ACHN (cell line): ENCODE data around the gene CTNNA3.
A peak's percentile ranks its signal among the peaks of the same experiment; 100 is the strongest.

Source experiments
- DNase-seq: peaks from one replicate; pipeline ENCODE4 v3.0.0-alpha.2; 2015
- in situ Hi-C: cut with HindIII; loops from 2 replicates; pipeline ENCODE4 v1.10.0; 2017; ENCODE audit warnings: low sequenced_read_pairs, low pct_ligation_motif_present, low pct_unique_long_range_greater_than_20kb

Gene CTNNA3

DNA sequence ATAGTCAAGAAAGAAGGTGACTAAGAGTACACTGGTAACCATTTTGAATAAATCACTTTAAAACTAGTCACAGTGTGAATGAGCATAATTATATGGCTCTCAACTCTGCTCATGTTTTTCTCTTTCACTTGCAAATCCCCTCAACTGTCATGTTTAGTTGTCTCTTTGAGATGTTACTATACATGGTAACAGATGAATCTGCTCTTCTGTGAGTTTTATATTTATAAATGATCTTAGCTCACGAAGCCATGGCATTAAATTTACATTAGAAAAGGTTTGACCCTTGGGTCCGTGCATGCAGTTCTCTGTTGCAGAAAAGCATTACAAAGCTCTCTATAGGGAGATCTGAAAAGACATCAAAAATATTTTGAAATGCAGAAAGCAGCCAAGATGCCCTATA, 803.1 kb downstream of the CTNNA3 start:
- in situ Hi-C loops, result no loop called here
- no peak for DNase-seq

DNA sequence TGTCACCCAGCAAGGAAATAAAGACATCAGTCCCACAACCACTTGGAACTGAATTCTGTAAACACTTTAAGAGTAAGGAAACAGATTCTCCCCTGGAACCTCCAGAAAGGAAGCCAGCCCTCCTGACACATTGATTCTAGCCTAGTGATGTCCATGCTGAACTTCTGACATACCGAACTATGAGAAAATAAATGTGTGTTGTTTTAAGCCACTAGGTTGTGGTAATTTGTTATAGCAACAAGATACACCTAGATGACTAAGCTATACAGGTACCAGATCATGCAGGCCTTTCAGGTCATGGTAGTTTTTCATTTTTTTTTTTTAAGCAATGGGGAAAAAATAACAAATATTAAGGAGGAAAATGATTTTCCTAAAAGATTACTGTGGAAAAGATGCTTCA, 807.8 kb downstream of the CTNNA3 start:
- DNase-seq, result no peak
- in situ Hi-C loops, result no loop called here

DNA sequence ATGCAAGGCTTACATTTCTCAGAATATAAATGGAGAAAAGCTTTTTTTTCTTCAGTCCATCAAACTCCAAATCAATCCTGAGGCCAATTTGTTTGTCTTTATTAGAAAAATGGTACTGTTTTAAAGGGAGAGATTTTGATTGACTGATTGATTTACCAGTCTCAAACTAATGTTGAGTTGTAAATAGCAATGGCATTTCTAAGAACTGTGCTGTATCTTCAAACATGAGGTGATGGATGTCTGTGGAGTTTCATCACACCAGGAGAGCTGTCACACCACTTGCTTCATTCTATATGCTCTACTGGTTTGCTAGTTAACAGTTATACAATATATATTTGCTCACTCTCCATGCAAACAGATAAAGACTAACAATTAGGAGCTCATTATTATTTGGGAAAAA, 809.1 kb downstream of the CTNNA3 start:
- in situ Hi-C loops, result no loop called here
- DNase-seq, result no peak

- in situ Hi-C loops, result no loop called here
- DNase-seq, result no peak
Observed at GRCh38 chr10:66882271-66882670, 813.7 kb downstream of the CTNNA3 start.

- in situ Hi-C loops, result no loop called here
- no peak for DNase-seq
Observed at GRCh38 chr10:66881814-66882213, 814.2 kb downstream of the CTNNA3 start.

GRCh38 chr10:66880826-66881225, 815.2 kb downstream of the CTNNA3 start:
- DNase-seq, result no peak
- in situ Hi-C loops, result no loop called here

DNA sequence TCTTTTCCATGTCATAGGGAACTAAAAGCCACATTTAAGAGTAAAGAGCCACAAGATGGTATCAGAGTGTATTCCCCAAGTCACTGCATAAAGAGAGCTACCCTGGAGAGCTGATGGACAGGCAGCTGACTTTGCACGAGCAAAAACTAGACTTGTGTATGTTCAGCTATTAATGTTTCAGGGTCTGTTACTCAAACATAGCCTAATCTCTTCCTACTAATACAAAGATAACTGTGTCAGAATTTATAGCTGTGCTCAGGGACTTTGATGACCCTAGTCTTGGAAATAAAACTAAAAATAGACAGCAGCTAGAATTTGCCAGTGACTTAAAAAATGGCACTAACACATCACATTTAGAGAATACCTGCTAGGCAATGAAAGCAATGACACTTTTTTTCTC, 815.7 kb downstream of the CTNNA3 start:
- no peak for DNase-seq
- in situ Hi-C loops, result no loop called here

GRCh38 chr10:66877361-66877760, 818.6 kb downstream of the CTNNA3 start:
- in situ Hi-C loops, result no loop called here
- no peak for DNase-seq

- DNase-seq, result no peak
- in situ Hi-C loops, result no loop called here
Observed at GRCh38 chr10:66869635-66870034, 826.4 kb downstream of the CTNNA3 start.

- in situ Hi-C loops, result no loop called here
- DNase-seq, result no peak
Observed at GRCh38 chr10:66862687-66863258, 833.2 kb downstream of the CTNNA3 start.

DNA sequence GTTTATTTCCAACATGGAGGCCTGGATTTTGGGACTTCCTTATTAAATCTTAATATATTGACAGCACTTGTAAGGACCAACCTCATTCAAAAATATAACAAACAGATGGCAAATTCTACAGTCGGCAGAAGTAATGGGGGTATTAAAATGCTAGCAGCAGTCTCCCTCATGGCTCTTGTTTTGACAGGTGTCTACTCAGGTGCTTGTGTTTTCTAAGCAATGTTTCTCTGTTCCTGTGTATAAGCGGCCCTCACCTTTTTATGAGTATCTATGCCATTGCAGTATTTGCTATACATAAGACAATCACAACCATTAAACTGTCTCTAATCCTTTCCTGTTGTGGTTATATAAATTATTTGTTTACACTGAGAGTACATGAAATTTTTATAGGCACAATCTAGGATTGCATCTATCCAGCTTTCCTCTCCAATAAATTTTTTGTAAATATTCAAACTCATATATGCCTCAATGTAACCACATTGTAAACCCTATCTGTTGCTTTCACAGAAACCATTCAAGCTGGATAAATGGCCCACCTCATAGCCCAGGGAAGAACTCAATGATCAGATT, 835.5 kb downstream of the CTNNA3 start:
- in situ Hi-C loops, result no loop called here
- DNase-seq, result no peak

DNA sequence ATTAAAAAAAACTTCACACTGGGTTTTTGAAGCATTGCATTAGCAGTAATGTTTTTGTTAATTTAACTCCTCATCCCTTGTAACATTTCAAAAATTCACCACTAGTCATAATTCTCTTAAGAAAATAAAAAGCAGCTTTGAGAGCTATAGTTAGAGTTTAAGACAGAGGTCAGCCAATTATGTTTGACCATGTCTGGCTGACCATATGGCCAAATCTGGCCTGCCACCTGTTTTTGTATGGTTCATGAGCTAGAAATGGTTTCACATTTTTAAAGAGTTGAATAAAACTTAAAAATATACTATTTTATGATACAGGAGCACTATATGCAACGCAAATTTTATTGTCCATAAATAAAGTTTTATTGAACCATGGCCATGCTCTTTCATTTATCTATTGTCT, 843.2 kb downstream of the CTNNA3 start:
- no peak for DNase-seq
- in situ Hi-C loops, result no loop called here

GRCh38 chr10:66848856-66849255, 847.1 kb downstream of the CTNNA3 start:
- in situ Hi-C loops, result no loop called here

DNA sequence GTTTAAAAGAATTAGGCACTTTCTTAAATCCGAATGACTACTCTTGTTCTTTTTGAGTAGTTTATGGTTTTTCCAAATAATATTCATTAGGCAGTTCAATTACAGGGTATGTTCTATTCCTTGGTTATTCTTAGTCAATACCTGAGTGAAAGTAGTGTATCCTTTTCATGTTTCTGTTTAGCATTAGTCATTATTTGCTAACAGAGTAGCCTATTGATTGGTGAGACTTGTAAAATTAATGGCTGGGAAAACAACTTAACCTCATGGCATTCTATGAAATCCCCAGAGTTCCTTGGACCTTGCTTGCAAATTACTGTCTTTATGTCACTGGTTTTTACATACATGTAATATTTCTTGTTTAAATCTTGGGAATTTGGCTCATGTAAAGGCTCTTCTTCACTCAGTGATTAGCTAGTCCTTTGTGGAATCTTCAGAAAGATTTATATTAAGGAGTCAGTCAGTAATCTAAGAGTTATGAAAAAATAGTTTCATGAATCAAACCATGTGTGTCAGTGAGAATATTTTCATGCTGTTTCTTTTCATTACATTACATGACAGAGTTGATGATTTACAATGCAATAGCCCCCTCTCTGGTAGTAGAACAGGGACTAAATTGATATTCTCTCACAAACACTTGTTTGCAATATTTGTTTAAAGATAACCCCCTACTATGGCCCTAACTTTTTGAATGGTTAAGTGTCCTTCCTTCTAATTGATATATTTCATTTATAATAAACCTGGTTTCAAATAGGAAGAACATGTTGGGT, 851.6 kb downstream of the CTNNA3 start:
- in situ Hi-C loops, result no loop called here
- DNase-seq, result peak; percentile 33

More at GRCh38 chr10:66848856-66849255, 847.1 kb downstream of the CTNNA3 start:
- no peak for DNase-seq

DNA sequence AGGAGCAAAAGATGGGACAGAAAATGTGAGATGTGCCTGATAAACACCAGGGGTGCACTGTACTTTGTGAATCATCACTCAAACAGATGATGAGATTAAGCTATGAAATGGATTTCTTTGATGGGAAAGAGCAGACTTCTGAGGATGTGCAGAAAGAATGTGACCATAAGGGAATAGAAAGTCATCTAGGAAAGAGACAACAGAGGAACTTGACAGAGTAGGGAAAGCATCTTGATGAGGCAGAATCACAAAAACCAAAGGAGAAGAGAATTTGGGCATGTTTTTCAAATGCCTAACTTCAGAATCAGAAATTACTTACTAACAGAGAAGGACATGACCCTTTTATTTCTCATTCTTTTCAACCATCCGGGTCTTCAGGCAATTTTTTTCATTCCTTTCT, 852.6 kb downstream of the CTNNA3 start:
- no peak for DNase-seq
- in situ Hi-C loops, result no loop called here

DNA sequence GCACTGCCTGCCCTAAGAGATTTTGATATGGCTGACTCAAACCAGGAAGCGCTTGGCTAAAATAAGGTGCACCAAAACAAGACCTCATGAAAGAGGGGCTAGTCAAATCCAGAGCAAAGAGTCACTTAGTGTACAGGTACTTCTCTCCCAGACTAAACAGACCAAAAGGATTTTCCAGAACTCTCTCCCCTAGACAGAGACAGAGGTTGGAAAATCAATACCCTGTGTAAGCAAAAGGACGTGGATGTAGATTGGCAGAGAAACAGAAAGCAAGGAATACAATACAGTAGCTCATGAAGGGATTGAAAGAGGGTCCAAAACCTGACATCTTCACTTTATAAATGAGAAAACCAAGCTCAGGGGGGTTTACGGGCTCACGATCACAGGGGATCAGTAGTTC, 853.1 kb downstream of the CTNNA3 start:
- in situ Hi-C loops, result no loop called here
- DNase-seq, result no peak

DNA sequence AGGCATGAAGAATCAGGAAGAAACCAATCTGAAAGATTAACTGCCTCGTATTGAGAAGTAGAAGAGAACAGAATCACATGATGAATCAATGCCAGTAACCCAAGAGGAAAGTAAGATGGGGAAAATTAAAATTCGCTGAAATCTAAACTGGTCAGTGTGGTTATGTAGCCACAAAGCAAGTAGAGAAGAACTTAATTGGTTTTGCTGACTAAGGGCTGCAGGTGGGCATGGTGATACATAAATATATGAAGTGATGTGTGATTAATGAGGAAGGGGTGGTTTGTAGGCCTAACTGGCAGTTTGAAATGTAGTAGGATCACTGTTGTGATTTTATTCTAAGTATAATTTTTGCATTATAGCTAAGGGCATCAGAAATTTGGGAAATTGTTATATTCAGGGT, 853.6 kb downstream of the CTNNA3 start:
- no peak for DNase-seq
- in situ Hi-C loops, result no loop called here

DNA sequence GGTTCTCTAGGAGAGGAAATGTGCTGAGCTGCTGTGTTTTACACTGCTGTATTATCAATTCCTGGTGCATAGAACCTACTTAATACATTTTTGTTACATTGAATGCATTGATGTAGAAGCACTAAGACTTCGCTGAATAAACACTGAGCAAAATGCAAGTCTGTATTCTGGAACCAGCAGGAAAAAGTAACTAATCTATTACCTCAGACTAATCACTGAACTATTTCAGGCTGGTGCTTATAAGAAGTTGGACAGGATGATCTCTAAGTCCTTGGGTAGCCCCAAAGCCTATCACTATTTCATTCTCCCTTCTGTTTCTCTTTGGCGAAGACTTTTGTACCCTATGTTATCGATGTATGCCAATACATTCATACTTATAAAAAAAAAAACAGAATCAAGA, 857.3 kb downstream of the CTNNA3 start:
- peak; percentile 55 for DNase-seq
- in situ Hi-C loops, result no loop called here

- in situ Hi-C loops, result no loop called here
- DNase-seq, result peak; percentile 95
Observed at GRCh38 chr10:66837990-66838389, 858.0 kb downstream of the CTNNA3 start.

GRCh38 chr10:66837335-66837734, 858.7 kb downstream of the CTNNA3 start:
- DNase-seq, result peak; percentile 53
- in situ Hi-C loops, result no loop called here
